Measurements from ENCODE around the gene NACA.

Gene NACA

DNA sequence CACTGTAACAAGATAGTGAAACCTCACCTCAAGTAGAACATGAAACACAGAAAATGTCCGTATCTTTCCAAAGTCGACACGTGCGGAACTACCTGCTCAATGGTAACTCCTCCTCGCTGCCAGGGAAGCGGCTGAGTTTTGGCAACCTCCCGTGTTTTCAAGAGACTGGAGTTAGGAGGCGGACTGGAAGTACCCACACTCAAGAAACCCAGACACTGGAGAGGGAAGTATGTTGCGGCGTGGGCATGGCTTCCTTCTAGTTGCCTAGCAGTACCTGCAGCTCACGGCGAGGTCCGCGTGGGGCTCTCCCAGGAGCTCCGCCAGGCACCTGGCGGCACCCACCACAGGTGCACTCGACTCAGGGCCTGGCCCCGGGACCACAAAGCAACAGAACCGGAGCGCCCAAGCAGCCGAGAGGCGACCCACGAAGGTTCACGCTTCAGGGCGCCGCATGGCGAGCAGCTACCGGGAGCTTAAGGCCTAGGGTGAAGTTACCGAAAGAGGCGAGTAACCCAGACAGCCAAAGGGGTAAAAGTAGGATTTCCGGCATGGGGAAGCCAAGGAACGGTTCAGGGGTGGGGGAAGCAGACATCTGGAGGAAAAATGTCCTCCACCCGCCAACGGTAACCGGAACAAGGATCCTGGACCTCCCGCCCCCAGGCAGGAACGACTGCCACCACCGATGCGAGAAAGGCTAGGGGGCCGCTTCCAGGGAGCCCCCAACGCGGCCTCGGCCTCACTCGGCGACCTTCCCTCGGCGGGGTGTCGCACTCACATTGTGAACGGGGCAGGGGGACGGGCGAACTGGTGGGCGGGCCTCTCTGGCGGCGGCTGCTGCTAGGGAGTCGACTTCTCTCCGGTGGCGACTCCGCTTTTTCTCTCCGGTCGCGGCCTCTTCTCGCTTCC lies 37.6 kb downstream of the NACA start:
- no peak for DNase-seq

GRCh38 chr12:56684745-56685359 lies 40.2 kb downstream of the NACA start:
- no peak for DNase-seq

GRCh38 chr12:56682323-56682722 lies 42.8 kb downstream of the NACA start:
- DNase-seq = no peak

GRCh38 chr12:56679883-56680575 lies 45.1 kb downstream of the NACA start:
- no peak for DNase-seq

- DNase-seq = no peak
These were observed 46.2 kb downstream of the NACA start for GRCh38 chr12:56678852-56679251.

DNA sequence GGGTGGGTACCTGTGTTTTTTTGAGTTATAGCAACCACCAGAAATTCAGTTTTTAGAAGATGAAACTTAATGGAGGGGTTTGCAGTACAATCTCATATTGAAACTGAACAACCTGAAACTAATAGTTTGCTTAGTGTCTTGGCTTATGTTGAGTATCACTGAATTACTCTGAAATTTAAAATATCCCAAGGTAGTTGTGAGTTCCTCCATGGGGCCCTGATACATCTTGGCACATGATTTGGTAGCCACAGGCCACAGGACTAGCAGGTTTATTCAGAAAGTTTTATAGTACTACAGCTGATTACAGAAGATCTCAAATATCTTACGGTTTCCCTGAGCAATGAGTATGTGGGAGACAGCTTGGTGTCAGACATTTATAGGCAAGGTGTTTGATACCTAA lies 47.4 kb downstream of the NACA start:
- DNase-seq = no peak

- no peak for DNase-seq
These were observed 48.1 kb downstream of the NACA start for GRCh38 chr12:56676851-56677580.

DNA sequence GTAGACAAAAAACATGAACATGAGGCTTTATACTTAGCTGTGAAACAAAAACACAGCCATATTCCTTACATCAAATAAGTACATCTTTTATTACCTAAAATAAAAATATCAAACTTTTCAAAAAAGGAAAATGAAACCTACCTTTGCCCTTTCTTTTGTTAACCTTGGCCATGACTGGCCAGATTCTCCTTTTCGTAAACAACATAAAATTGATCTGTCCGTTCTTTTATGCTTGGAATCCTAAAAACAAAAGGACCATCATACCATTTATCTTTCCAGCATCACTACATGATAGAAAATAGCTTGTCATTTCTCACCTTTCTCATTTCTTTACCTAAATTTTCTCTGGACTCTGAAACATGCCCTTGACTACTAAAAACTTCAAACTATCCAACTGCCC lies 53.5 kb downstream of the NACA start:
- DNase-seq = no peak

- no peak for DNase-seq
These were observed 54.3 kb downstream of the NACA start for GRCh38 chr12:56670836-56671235.

DNA sequence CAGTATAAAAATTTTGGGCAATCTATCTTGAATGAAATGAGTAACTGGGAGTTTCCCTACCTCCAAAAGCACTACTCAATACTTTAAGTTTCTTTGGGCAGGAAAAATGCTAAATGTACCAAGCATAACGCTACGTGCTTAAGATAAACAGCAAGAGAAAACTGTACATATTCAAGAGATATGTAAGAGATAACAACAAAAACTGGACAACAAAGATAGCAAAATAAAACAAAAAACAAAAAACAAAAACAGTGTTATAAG lies 57.0 kb downstream of the NACA start:
- no peak for DNase-seq

Data from amniotic stem cell (primary cell).